Upper lobe of right lung (tissue), 1 donor: ENCODE data around the gene RAB31. TPM values are rescaled to one million over a fixed set of nuclear protein-coding genes. Genes with fewer than 3 reads are reported as not detected.

Experiments used
- ATAC-seq: fragments of 200-7000 bp; cut with Tn5 transposase; one replicate; pipeline ENCODE4 v1.9.1; 2020; ENCODE audit warnings: mild to moderate bottlenecking, moderate library complexity
- DNase-seq: peaks from one replicate; pipeline ENCODE4 v3.0.0-alpha.2; 2020
- H3K27ac ChIP-seq: fragments of 200-600 bp; one replicate; pipeline ENCODE4 v1.8.0; 2022
- H3K27me3 ChIP-seq: fragments of 200-600 bp; one replicate; pipeline ENCODE4 v1.8.0; 2022; ENCODE audit warnings: mild to moderate bottlenecking
- H3K36me3 ChIP-seq: fragments of 200-600 bp; one replicate; pipeline ENCODE4 v1.8.0; 2022
- H3K4me1 ChIP-seq: fragments of 200-600 bp; one replicate; pipeline ENCODE4 v1.8.0; 2022
- H3K4me3 ChIP-seq: fragments of 200-600 bp; one replicate; pipeline ENCODE4 v1.8.0; 2022; ENCODE audit warnings: mild to moderate bottlenecking
- H3K9me3 ChIP-seq: fragments of 200-600 bp; one replicate; pipeline ENCODE4 v1.8.0; 2022
- CTCF ChIP-seq: fragments of 200-600 bp; IDR thresholded peaks from one replicate; pipeline ENCODE4 v1.8.0; 2022; ENCODE audit warnings: antibody characterized with exemption
- intact Hi-C: fragments of 100-400 bp; cut with DNase I; formaldehyde crosslinking; loops from one replicate; pipeline ENCODE4 v1.11.0; 2022
- total RNA-seq: library from RNA; stranded (reverse); fragmentation: NEBNext Ultra II Directional; extraction: Animal tissue kit (Norgen Biotek cat#: 25700); gene quantifications from one replicate; pipeline ENCODE4 v1.2.1, GENCODE V29; 2021
- donor health status: DM: no; HTN: yes; CAD: no; lungs with severe emphysema.

Gene RAB31
- total RNA-seq, 1 donor from 2014 or later: 137 TPM

- H3K27ac ChIP-seq: no peak overlapping the region
- intact Hi-C loops: no loop called here
- H3K4me1 ChIP-seq: peaks cover 12% of the 10 kb centered on the region
- no peak overlapping the region for H3K4me3 ChIP-seq
- no peak for TF ChIP-seq CTCF
- DNase-seq (no peak), ATAC-seq (no peak)
- H3K36me3 ChIP-seq: no peaks in the 10 kb centered on the region
- no peaks in the 10 kb centered on the region for H3K9me3 ChIP-seq
- H3K27me3 ChIP-seq: no peaks in the 10 kb centered on the region
These were observed 163.2 kb downstream of the RAB31 start for GRCh38 chr18:9871244-9871746.

- Histone ChIP-seq H3K4me3 (no peak overlapping the region), H3K27ac (no peak overlapping the region), H3K4me1 (peaks cover 18% of the 10 kb centered on the region), H3K27me3 (no peaks in the 10 kb centered on the region), H3K36me3 (no peaks in the 10 kb centered on the region), H3K9me3 (no peaks in the 10 kb centered on the region)
- ATAC-seq (no peak), DNase-seq (no peak)
- intact Hi-C loops: no loop called here
- TF ChIP-seq CTCF: no peak
These were observed 164.7 kb downstream of the RAB31 start for GRCh38 chr18:9872823-9873222.

- H3K4me3 ChIP-seq: no peak overlapping the region
- intact Hi-C loops: no loop called here
- H3K4me1 ChIP-seq: peaks cover 18% of the 10 kb centered on the region
- no peak for ATAC-seq
- no peak for TF ChIP-seq CTCF
- no peaks in the 10 kb centered on the region for H3K9me3 ChIP-seq
- H3K27ac ChIP-seq: no peak overlapping the region
- DNase-seq: no peak
- no peaks in the 10 kb centered on the region for H3K36me3 ChIP-seq
- no peaks in the 10 kb centered on the region for H3K27me3 ChIP-seq
These were observed 166.6 kb downstream of the RAB31 start for GRCh38 chr18:9874728-9875127.

GRCh38 chr18:9876212-9876866 lies 168.2 kb downstream of the RAB31 start:
- no peak for ATAC-seq
- TF ChIP-seq CTCF: no peak
- no peaks in the 10 kb centered on the region for H3K36me3 ChIP-seq
- H3K9me3 ChIP-seq: no peaks in the 10 kb centered on the region
- H3K4me1 ChIP-seq: peaks cover 12% of the 10 kb centered on the region
- no peak for DNase-seq
- H3K4me3 ChIP-seq: peak overlapping the region; percentile 2
- peak overlapping the region; percentile 72 for H3K27ac ChIP-seq
- intact Hi-C loops: no loop called here
- no peaks in the 10 kb centered on the region for H3K27me3 ChIP-seq

GRCh38 chr18:9876867-9877654 lies 169.0 kb downstream of the RAB31 start:
- H3K4me3 ChIP-seq: peak overlapping the region; percentile 2
- DNase-seq (no peak), ATAC-seq (peak; percentile 76)
- no peaks in the 10 kb centered on the region for H3K27me3 ChIP-seq
- intact Hi-C loops: no loop called here
- no peaks in the 10 kb centered on the region for H3K36me3 ChIP-seq
- no peaks in the 10 kb centered on the region for H3K9me3 ChIP-seq
- peak overlapping the region; percentile 72 for H3K27ac ChIP-seq
- peaks cover 12% of the 10 kb centered on the region for H3K4me1 ChIP-seq
- no peak for TF ChIP-seq CTCF
